ENCODE data around the gene POC1A. TPM values are rescaled to one million over a fixed set of nuclear protein-coding genes. Genes with fewer than 3 reads are reported as not detected.

POC1A gene
- total RNA-seq, 1 experiment from 2014 or later: 43.0 TPM

DNA sequence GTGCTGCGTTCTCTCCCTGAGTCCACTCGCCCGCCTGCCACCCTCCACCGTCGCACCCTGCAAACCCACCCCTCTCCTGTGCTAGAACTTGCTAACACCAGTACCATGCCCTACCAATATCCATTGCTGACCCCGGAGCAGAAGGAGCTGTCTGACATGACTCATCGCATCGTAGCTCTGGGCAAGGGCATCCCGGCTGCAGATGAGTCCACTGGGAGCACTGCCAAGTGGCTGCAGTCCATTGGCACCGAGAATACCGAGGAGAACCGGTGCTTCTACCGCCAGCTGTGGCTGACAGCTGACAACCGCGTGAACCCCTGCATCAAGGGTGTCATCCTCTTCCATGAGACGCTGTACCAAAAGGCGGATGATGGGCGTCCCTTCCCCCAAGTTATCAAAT is 38.8 kb upstream of the POC1A start:
- no peaks in the 10 kb centered on the region for H4K20me1 ChIP-seq (ENCODE audit: low read length)
- H3K9me3 ChIP-seq (ENCODE audit: low read length): no peaks in the 10 kb centered on the region
- CTCF ChIA-PET: interaction anchor here (0.6 kb wide), 1 partner anchor 19 kb away, joined by 4 read pairs; no protein-coding TSS in a partner anchor
- ATAC-seq: peak; percentile 54
- peaks cover 1% of the 10 kb centered on the region for H3K79me2 ChIP-seq (ENCODE audit: low read length)
- no peak overlapping the region for H3K4me3 ChIP-seq (ENCODE audit: low read length)
- no peaks in the 10 kb centered on the region for H3K36me3 ChIP-seq (ENCODE audit: low read depth, low read length)
- H3K27me3 ChIP-seq (ENCODE audit: low read length): no peaks in the 10 kb centered on the region
- no peaks in the 10 kb centered on the region for H3F3A ChIP-seq (ENCODE audit: low read length, unreplicated experiment)
- peaks cover 20% of the 10 kb centered on the region for H3K4me1 ChIP-seq (ENCODE audit: insufficient read depth, low read length)
- no peak overlapping the region for H2AFZ ChIP-seq (ENCODE audit: low read length)
- H3K4me2 ChIP-seq (ENCODE audit: low read length): no peak overlapping the region
- POLR2A ChIA-PET (ENCODE audit: unreplicated experiment): interaction anchor here (0.7 kb wide), 1 partner anchor 24 kb away, joined by 5 read pairs; no protein-coding TSS in a partner anchor
- TF ChIP-seq EZH2phosphoT487 (IDR thresholded peaks at IDR 0.05; ENCODE audit: borderline replicate concordance, low read length) (no peak), EZH2 (IDR thresholded peaks at IDR 0.05; ENCODE audit: low read length, unreplicated experiment) (no peak)
- TF ChIP-seq, protein P1, sequence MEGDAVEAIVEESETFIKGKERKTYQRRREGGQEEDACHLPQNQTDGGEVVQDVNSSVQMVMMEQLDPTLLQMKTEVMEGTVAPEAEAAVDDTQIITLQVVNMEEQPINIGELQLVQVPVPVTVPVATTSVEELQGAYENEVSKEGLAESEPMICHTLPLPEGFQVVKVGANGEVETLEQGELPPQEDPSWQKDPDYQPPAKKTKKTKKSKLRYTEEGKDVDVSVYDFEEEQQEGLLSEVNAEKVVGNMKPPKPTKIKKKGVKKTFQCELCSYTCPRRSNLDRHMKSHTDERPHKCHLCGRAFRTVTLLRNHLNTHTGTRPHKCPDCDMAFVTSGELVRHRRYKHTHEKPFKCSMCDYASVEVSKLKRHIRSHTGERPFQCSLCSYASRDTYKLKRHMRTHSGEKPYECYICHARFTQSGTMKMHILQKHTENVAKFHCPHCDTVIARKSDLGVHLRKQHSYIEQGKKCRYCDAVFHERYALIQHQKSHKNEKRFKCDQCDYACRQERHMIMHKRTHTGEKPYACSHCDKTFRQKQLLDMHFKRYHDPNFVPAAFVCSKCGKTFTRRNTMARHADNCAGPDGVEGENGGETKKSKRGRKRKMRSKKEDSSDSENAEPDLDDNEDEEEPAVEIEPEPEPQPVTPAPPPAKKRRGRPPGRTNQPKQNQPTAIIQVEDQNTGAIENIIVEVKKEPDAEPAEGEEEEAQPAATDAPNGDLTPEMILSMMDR (conservative IDR thresholded peaks at IDR 0.05; ENCODE audit: low read depth, low read length): no peak
- peak; percentile 86 for DNase-seq
- H3K27ac ChIP-seq (ENCODE audit: low read length): no peak overlapping the region
- no peak overlapping the region for H3K9ac ChIP-seq (ENCODE audit: low read length)
- no TSS peak for BruUV-seq (replicated peaks)
- intact Hi-C loops (cut with micrococcal nuclease): no loop called here
- H3K9me2 ChIP-seq (replicated peaks; ENCODE audit: low read length): no peaks in the 10 kb centered on the region

DNA sequence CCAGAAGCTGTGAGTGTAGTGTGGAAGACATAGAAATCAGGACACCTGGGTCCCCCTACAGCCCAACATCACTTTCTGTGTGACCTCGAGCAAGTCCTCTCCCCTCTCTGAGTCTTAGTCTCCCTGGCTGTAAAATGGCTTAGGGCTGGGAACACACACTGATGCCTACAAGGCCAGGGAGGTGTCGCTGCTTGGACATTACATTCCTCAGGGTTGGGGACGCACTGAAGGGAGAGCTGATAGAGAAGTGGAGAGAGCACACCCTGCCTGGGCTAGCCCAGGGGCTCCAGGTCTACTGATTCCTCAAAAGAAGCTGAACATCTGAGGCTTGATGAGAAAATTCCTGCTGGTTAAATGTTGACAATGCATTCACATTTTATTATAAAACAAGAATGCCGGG is 37.4 kb upstream of the POC1A start:
- no TSS peak for BruUV-seq (replicated peaks)
- ChIA-PET POLR2A (ENCODE audit: unreplicated experiment) (no interaction called here), CTCF (no interaction called here)

GRCh38 chr3:52190294-52191074 is 36.3 kb upstream of the POC1A start:
- Histone ChIP-seq H3K36me3 (ENCODE audit: low read depth, low read length) (no peaks in the 10 kb centered on the region), H3F3A (ENCODE audit: low read length, unreplicated experiment) (no peaks in the 10 kb centered on the region), H3K4me2 (ENCODE audit: low read length) (no peak overlapping the region), H3K4me3 (ENCODE audit: low read length) (no peak overlapping the region), H3K4me1 (ENCODE audit: insufficient read depth, low read length) (peaks cover 7% of the 10 kb centered on the region; the same call in 1 of the 2 replicates), H3K9ac (ENCODE audit: low read length) (no peak overlapping the region), H3K79me2 (ENCODE audit: low read length) (no peaks in the 10 kb centered on the region), H3K27me3 (ENCODE audit: low read length) (no peaks in the 10 kb centered on the region), H3K9me3 (ENCODE audit: low read length) (no peaks in the 10 kb centered on the region), H3K27ac (ENCODE audit: low read length) (no peak overlapping the region), H4K20me1 (ENCODE audit: low read length) (no peaks in the 10 kb centered on the region), H2AFZ (ENCODE audit: low read length) (no peak overlapping the region), H3K9me2 (replicated peaks; ENCODE audit: low read length) (no peaks in the 10 kb centered on the region)
- ChIA-PET CTCF (no interaction called here), POLR2A (ENCODE audit: unreplicated experiment) (no interaction called here)
- no peak for TF ChIP-seq EZH2phosphoT487 (IDR thresholded peaks at IDR 0.05; ENCODE audit: borderline replicate concordance, low read length)
- TF ChIP-seq, protein P1 (conservative IDR thresholded peaks at IDR 0.05; ENCODE audit: low read depth, low read length): no peak
- TF ChIP-seq EZH2 (IDR thresholded peaks at IDR 0.05; ENCODE audit: low read length, unreplicated experiment): no peak
- DNase-seq: no peak
- intact Hi-C loops (cut with micrococcal nuclease): no loop called here
- ATAC-seq: peak; percentile 19
- BruUV-seq (replicated peaks): no TSS peak

More for the DNA sequence above, 37.4 kb upstream of the POC1A start:
- TF ChIP-seq, protein P1 (conservative IDR thresholded peaks at IDR 0.05; ENCODE audit: low read depth, low read length): no peak
- ATAC-seq: no peak
- no peaks in the 10 kb centered on the region for H3K9me3 ChIP-seq (ENCODE audit: low read length)
- no peak overlapping the region for H3K4me2 ChIP-seq (ENCODE audit: low read length)
- H3K9ac ChIP-seq (ENCODE audit: low read length): no peak overlapping the region
- H2AFZ ChIP-seq (ENCODE audit: low read length): no peak overlapping the region
- H3K4me1 ChIP-seq (ENCODE audit: insufficient read depth, low read length): peaks cover 9% of the 10 kb centered on the region; the same call in 1 of the 2 replicates
- H3K4me3 ChIP-seq (ENCODE audit: low read length): no peak overlapping the region
- no peaks in the 10 kb centered on the region for H4K20me1 ChIP-seq (ENCODE audit: low read length)
- H3K27me3 ChIP-seq (ENCODE audit: low read length): no peaks in the 10 kb centered on the region
- no peaks in the 10 kb centered on the region for H3K9me2 ChIP-seq (replicated peaks; ENCODE audit: low read length)
- no peaks in the 10 kb centered on the region for H3F3A ChIP-seq (ENCODE audit: low read length, unreplicated experiment)
- no peak overlapping the region for H3K27ac ChIP-seq (ENCODE audit: low read length)
- no peaks in the 10 kb centered on the region for H3K36me3 ChIP-seq (ENCODE audit: low read depth, low read length)
- intact Hi-C loops (cut with micrococcal nuclease): no loop called here
- H3K79me2 ChIP-seq (ENCODE audit: low read length): no peaks in the 10 kb centered on the region
- no peak for DNase-seq
